ENCODE results near the gene LRRC47. TPM values are rescaled to one million over a fixed set of nuclear protein-coding genes. Genes with fewer than 3 reads are reported as not detected.

Gene LRRC47
- total and polyA plus RNA-seq, 8 donors: 12.0 to 212 (median 27.1) TPM

DNA sequence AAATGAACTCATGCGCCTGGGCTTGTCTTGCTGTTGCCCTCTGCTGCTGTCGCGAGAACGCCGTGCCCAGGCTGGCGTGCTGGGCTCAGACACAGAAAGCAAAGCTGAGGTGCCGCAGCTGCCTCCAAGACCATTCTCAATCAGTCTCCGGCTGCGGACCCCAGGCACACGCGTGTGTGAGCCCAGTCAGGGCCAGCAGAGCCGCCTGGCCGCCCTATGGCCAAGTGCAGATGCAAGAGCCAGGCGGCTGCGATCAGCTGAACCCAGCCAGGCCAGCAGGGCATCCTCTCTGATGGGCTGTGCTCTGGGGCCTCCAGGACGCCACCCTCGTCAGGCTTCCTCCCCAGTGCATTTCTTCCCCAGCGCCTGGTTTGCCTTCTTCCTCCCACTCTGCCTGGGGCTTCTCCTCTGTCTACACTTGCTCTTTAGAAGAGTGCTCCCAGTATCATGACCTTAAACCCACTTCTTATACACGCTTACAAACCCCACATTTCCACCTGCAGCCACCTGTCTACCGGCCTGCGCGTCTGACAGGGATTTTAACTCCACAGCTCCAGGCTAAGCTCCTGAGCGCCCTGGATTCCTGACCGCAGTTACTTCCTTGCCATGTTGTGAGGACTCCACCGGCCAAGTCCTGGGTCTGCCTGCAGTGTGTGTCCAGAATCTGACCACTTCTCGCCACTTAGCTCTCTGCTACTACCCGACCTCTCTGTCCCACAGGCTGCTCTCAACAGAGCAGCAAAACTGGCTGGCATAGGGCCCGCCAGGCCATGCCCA lies 21.7 kb upstream of the LRRC47 start:
- WGBS, 5 donors: 90 to 95% (median 94%) methylated on average over 26 to 28 of the region's 28 CpGs
- no peak for DNase-seq
- TF ChIP-seq, protein P1, sequence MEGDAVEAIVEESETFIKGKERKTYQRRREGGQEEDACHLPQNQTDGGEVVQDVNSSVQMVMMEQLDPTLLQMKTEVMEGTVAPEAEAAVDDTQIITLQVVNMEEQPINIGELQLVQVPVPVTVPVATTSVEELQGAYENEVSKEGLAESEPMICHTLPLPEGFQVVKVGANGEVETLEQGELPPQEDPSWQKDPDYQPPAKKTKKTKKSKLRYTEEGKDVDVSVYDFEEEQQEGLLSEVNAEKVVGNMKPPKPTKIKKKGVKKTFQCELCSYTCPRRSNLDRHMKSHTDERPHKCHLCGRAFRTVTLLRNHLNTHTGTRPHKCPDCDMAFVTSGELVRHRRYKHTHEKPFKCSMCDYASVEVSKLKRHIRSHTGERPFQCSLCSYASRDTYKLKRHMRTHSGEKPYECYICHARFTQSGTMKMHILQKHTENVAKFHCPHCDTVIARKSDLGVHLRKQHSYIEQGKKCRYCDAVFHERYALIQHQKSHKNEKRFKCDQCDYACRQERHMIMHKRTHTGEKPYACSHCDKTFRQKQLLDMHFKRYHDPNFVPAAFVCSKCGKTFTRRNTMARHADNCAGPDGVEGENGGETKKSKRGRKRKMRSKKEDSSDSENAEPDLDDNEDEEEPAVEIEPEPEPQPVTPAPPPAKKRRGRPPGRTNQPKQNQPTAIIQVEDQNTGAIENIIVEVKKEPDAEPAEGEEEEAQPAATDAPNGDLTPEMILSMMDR (IDR thresholded peaks at IDR 0.05): no peak
- TF ChIP-seq POLR2A (IDR thresholded peaks at IDR 0.05) (no peak), EP300 (IDR thresholded peaks at IDR 0.05) (no peak), POLR2AphosphoS5 (IDR thresholded peaks at IDR 0.05) (no peak)
- intact Hi-C loops (cut with DNase I; ENCODE audit: low total_unique reads): no loop called here
- Histone ChIP-seq H3K27ac (no peak overlapping the region), H3K4me1 (no peaks in the 10 kb centered on the region), H3K4me3 (no peak overlapping the region), H3K36me3 (peaks cover 40 to 96% (median 84%) of the 10 kb centered on the region in 4 donors), H3K9me3 (no peaks in the 10 kb centered on the region), H3K27me3 (no peaks in the 10 kb centered on the region)

DNA sequence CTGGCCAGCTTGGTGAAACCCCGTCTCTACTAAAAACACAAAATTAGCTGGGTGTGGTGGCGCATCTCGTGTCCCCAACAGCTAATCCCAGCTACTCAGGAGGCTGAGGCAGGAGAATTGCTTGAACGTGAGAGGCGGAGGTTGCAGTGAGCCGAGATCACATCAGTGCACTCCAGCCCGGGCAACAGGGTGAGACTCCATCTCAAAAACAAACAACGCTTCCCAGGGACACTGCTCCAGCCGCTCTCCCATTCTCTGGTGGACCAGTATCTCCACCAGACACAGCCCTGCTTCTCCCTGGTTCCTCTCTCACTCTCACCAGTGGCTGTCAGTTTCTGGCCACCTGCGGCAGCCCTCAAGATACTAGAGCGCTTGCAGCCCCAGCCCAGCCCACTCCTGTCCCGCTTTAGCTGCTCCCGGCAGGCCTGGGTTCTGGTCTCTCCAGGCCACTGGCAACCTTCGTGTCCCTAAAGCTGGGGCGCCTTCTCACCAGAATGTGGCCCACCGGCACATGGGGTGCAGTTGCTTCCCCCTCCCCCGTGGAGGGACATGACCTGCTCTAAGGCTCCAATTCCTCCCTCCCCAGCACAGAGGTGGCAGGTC lies 20.9 kb upstream of the LRRC47 start:
- 90 to 96% (median 94%) methylated on average over 17 of the region's 17 CpGs for WGBS, 5 donors
- peaks cover 33 to 88% (median 76%) of the 10 kb centered on the region in 4 donors for H3K36me3 ChIP-seq
- TF ChIP-seq, protein P1 (IDR thresholded peaks at IDR 0.05): no peak
- no peak for TF ChIP-seq POLR2AphosphoS5 (IDR thresholded peaks at IDR 0.05)
- TF ChIP-seq POLR2A (IDR thresholded peaks at IDR 0.05): no peak
- no peak for TF ChIP-seq EP300 (IDR thresholded peaks at IDR 0.05)

DNA sequence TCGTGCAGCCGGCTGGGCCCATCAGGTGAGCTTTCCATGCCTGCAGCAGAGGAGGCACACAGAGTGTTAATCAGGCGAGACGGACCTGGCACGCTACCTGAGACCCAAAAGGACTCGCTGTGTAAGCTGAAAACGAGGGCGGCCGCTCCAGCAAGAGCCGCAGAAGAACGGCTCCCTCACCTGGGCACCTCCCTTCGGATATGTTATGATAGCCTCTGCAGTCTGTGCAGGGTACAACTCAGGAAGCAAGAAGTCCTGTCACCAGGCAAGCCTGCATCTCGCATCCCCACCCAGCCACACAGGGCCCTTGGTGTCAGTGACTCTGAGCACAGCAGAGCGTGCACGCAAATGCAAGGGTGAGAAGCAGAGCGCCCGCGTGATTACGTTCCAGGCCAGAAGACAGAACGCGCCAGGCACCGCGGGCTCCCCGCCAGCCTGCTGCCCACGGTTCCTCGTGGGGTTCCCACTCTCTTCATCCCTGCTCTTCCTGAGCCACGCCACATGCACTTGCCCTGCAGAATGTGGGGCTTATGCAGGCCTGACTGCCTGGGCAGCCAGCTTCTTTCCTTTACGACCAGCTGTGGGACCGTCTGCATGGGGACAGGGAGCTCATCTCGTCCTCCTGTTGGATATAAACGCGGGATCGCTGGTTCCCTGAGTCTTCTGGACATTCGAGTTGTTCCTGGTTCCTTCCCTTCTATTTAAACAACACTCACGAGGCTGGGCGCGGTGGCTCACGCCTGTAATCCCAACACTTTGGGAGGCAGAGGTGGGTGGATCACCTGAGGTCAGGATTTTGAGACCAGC lies 20.2 kb upstream of the LRRC47 start:
- H3K9me3 ChIP-seq: no peaks in the 10 kb centered on the region
- intact Hi-C loops (cut with DNase I; ENCODE audit: low total_unique reads): no loop called here
- H3K4me3 ChIP-seq: no peak overlapping the region
- peaks cover 33 to 81% (median 69%) of the 10 kb centered on the region in 4 donors for H3K36me3 ChIP-seq
- H3K27ac ChIP-seq: no peak overlapping the region
- WGBS, 5 donors: 89 to 90% (median 90%) methylated on average over 37 to 38 of the region's 38 CpGs
- no peaks in the 10 kb centered on the region for H3K4me1 ChIP-seq
- TF ChIP-seq, protein P1 (IDR thresholded peaks at IDR 0.05): no peak
- no peak for TF ChIP-seq POLR2AphosphoS5 (IDR thresholded peaks at IDR 0.05)
- DNase-seq: no peak
- H3K27me3 ChIP-seq: no peaks in the 10 kb centered on the region

More for the DNA sequence above, 20.9 kb upstream of the LRRC47 start:
- intact Hi-C loops (cut with DNase I; ENCODE audit: low total_unique reads): no loop called here
- H3K27ac ChIP-seq: no peak overlapping the region
- no peak overlapping the region for H3K4me3 ChIP-seq
- no peak for DNase-seq
- H3K27me3 ChIP-seq: no peaks in the 10 kb centered on the region
- no peaks in the 10 kb centered on the region for H3K4me1 ChIP-seq
- H3K9me3 ChIP-seq: no peaks in the 10 kb centered on the region

DNA sequence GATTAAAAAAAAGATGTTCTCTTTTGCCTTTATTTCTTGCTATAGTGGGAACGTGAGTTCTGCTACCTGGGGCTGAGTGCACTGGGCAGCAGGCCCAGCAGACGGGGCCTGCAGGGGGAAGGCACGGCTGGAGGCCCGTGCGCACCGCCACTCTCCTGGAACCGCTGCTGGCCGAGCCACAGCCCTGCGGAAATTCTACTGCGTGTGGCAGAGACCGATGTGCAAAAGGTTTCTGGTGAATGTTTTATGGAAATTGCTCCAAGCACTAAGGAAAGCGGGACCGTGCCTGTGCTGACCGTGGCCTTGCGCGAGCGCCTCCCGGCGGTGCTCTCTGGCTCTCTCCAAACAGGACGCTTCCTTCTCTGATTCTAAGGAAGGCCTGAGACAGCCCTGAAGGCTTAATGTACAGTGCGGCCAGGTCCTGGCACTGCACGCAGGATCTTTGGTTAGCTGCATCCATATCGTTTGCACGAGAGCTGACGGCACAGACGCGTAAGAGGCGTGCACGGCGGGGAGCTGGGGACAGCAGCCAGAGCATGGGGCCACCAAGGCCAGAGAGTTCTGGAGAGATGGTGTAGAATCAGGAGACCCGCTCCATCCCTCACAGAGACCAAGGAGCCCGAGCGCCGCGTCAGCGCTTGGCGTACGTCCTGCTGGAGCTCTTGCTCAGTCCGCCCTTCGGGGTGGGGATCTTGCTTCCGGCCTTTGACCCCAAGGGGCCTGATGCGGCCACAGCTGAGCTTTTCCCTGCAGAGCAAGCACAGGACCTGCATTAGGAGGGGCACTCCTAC lies 18.7 kb upstream of the LRRC47 start:
- TF ChIP-seq EP300 (IDR thresholded peaks at IDR 0.05): no peak
- no peak for TF ChIP-seq POLR2A (IDR thresholded peaks at IDR 0.05)
- TF ChIP-seq, protein P1 (IDR thresholded peaks at IDR 0.05): no peak
- TF ChIP-seq POLR2AphosphoS5 (IDR thresholded peaks at IDR 0.05): no peak
- 89 to 92% (median 91%) methylated on average over 42 of the region's 42 CpGs for WGBS, 5 donors

More for the DNA sequence above, 18.7 kb upstream of the LRRC47 start:
- intact Hi-C loops (cut with DNase I; ENCODE audit: low total_unique reads): no loop called here
- Histone ChIP-seq H3K9me3 (no peaks in the 10 kb centered on the region), H3K36me3 (peaks cover 18 to 65% (median 54%) of the 10 kb centered on the region in 4 donors), H3K4me1 (no peaks in the 10 kb centered on the region), H3K27ac (no peak overlapping the region), H3K4me3 (no peak overlapping the region), H3K27me3 (no peaks in the 10 kb centered on the region)
- DNase-seq: no peak

Data from stomach (tissue), 9 donors.